Trophoblast cell (in vitro differentiated cells and primary cell): ENCODE data around the gene FSTL4.

Experiments used
- DNase-seq, 2 donors: peaks; one replicate each; pipeline ENCODE4 v3.0.0-alpha.2; 2016
- H2AFZ ChIP-seq: 2 replicates; pipeline ENCODE4 v1.6.1; 2013; ENCODE audit warnings: low read length, moderate library complexity, mild to moderate bottlenecking; ENCODE audit not compliant: insufficient read depth, poor library complexity
- H2AK5ac ChIP-seq: 2 replicates; pipeline ENCODE4 v1.6.1; 2013; ENCODE audit warnings: mild to moderate bottlenecking, low read length
- H2BK120ac ChIP-seq: 2 replicates; pipeline ENCODE4 v1.6.1; 2013; ENCODE audit warnings: low read length, mild to moderate bottlenecking, moderate library complexity; ENCODE audit not compliant: insufficient read depth, poor library complexity
- H2BK12ac ChIP-seq: 2 replicates; pipeline ENCODE4 v1.6.1; 2013; ENCODE audit warnings: mild to moderate bottlenecking, low read length, moderate library complexity
- H2BK5ac ChIP-seq: 2 replicates; pipeline ENCODE4 v1.6.1; 2013; ENCODE audit warnings: low read length, low read depth, moderate library complexity, mild to moderate bottlenecking; ENCODE audit not compliant: poor library complexity
- H3K14ac ChIP-seq: 2 replicates; pipeline ENCODE4 v1.6.1; 2013; ENCODE audit warnings: mild to moderate bottlenecking, low read length
- H3K18ac ChIP-seq: 2 replicates; pipeline ENCODE4 v1.6.1; 2013; ENCODE audit warnings: mild to moderate bottlenecking, low read length
- H3K23ac ChIP-seq: 2 replicates; pipeline ENCODE4 v1.6.1; 2013; ENCODE audit warnings: low read length
- H3K27ac ChIP-seq: 2 replicates; pipeline ENCODE4 v1.5.1; 2013; ENCODE audit warnings: low read depth, mild to moderate bottlenecking, inconsistent platforms, low read length, moderate library complexity
- H3K27me3 ChIP-seq: 2 replicates; pipeline ENCODE4 v1.6.1; 2013; ENCODE audit warnings: inconsistent platforms, mild to moderate bottlenecking, low read length, moderate library complexity; ENCODE audit not compliant: insufficient read depth
- H3K36me3 ChIP-seq, 2 experiments: 1 replicate in 1 of 2; 2 replicates in 1 of 2; pipeline ENCODE4 v1.6.1; 2013; ENCODE audit warnings: low read length in 2 of 2, mild to moderate bottlenecking in 2 of 2, moderate library complexity in 1 of 2; ENCODE audit not compliant: insufficient read depth in 2 of 2, control insufficient read depth in 1 of 2
- H3K4ac ChIP-seq: 2 replicates; pipeline ENCODE4 v1.6.1; 2013; ENCODE audit warnings: low read depth, mild to moderate bottlenecking, low read length, moderate library complexity
- H3K4me1 ChIP-seq, 2 experiments: 1 replicate in 1 of 2; 2 replicates in 1 of 2; pipeline ENCODE4 v1.6.1; 2013; ENCODE audit warnings: low read length in 2 of 2, mild to moderate bottlenecking in 2 of 2, moderate library complexity in 1 of 2; ENCODE audit not compliant: insufficient read depth in 2 of 2, control insufficient read depth in 1 of 2
- H3K4me2 ChIP-seq: 2 replicates; pipeline ENCODE4 v1.6.1; 2013; ENCODE audit warnings: inconsistent platforms, mild to moderate bottlenecking, low read length, moderate library complexity
- H3K4me3 ChIP-seq: 2 replicates; pipeline ENCODE4 v1.5.1; 2013; ENCODE audit warnings: mild to moderate bottlenecking, low read depth, low read length, inconsistent platforms
- H3K79me1 ChIP-seq: one replicate; pipeline ENCODE4 v1.6.1; 2013; ENCODE audit warnings: low read length
- H3K79me2 ChIP-seq: 2 replicates; pipeline ENCODE4 v1.6.1; 2013; ENCODE audit warnings: low read length, mild to moderate bottlenecking; ENCODE audit not compliant: control insufficient read depth, insufficient read depth, poor library complexity
- H3K9ac ChIP-seq: 2 replicates; pipeline ENCODE4 v1.6.1; 2013; ENCODE audit warnings: mild to moderate bottlenecking, low read length
- H3K9me3 ChIP-seq: 2 replicates; pipeline ENCODE4 v1.6.1; 2013; ENCODE audit warnings: low read depth, mild to moderate bottlenecking, control low read depth, inconsistent platforms, low read length; ENCODE audit not compliant: insufficient read depth
- H4K12ac ChIP-seq: 2 replicates; pipeline ENCODE4 v1.6.1; 2013; ENCODE audit warnings: low read depth, mild to moderate bottlenecking, low read length, moderate library complexity
- H4K8ac ChIP-seq: 2 replicates; pipeline ENCODE4 v1.6.1; 2013; ENCODE audit warnings: low read depth, mild to moderate bottlenecking, low read length, moderate library complexity
- H4K91ac ChIP-seq: one replicate; pipeline ENCODE4 v1.6.1; 2013; ENCODE audit warnings: low read depth, mild to moderate bottlenecking, low read length, moderate library complexity
- WGBS: extraction: QIAGEN DNeasy Blood & Tissue Kit; methylation state at CpG from one replicate; pipeline ENCODE4 v1.1.7; 2013; ENCODE audit warnings: missing lambda C conversion rate; ENCODE audit not compliant: insufficient read length, insufficient coverage; ENCODE audit errors: extremely low coverage; 5-methylcytosine and 5-hydroxymethylcytosine counted together

The FSTL4 gene

GRCh38 chr5:133371371-133372155 lies 240.8 kb downstream of the FSTL4 start:
- Histone ChIP-seq H3K14ac (no peak overlapping the region), H3K79me2 (no peaks in the 10 kb centered on the region), H2BK120ac (no peak overlapping the region), H3K9me3 (peaks cover 2% of the 10 kb centered on the region), H3K36me3 (no peaks in the 10 kb centered on the region), H3K4ac (no peak overlapping the region), H3K79me1 (no peaks in the 10 kb centered on the region), H3K27me3 (no peaks in the 10 kb centered on the region), H4K8ac (no peak overlapping the region), H3K9ac (no peak overlapping the region), H2BK5ac (no peak overlapping the region), H3K4me1 (no peaks in the 10 kb centered on the region), H3K27ac (no peak overlapping the region), H3K4me2 (no peak overlapping the region), H2AK5ac (no peak overlapping the region), H3K23ac (no peak overlapping the region), H4K12ac (no peak overlapping the region), H4K91ac (no peak overlapping the region), H3K18ac (no peak overlapping the region), H2AFZ (no peak overlapping the region), H2BK12ac (no peak overlapping the region), H3K4me3 (no peak overlapping the region)
- peak in 1 of 2 donors; percentile 17 for DNase-seq
- no CpG with 5 or more reads among the region's 15 CpGs for WGBS

DNA sequence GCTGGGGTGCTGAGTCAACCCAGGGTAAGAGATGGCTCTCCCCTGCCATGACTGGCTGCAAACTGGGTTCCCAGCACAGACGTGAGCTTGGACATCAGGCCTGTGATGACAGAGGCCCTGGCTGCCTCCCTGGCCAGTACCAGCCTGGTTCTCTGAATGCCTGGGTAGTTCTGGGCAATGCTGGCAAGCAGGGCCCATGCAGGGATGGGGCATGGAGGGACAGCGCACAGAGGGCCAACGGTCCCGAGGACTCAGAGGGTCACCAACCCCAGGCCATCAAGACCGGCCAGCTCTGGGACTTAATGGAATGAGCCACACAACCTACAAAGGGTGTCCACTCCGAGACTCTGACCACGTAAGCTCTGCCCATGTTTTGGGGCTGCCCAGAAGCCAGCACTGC lies 241.4 kb downstream of the FSTL4 start:
- Histone ChIP-seq H3K27ac (no peak overlapping the region), H2AK5ac (no peak overlapping the region), H3K27me3 (no peaks in the 10 kb centered on the region), H3K36me3 (no peaks in the 10 kb centered on the region), H3K23ac (no peak overlapping the region), H3K4me1 (no peaks in the 10 kb centered on the region), H3K79me1 (no peaks in the 10 kb centered on the region), H3K4me2 (no peak overlapping the region), H3K9ac (no peak overlapping the region), H4K91ac (no peak overlapping the region), H4K12ac (no peak overlapping the region), H4K8ac (no peak overlapping the region), H2AFZ (no peak overlapping the region), H2BK12ac (no peak overlapping the region), H2BK5ac (no peak overlapping the region), H3K4me3 (no peak overlapping the region), H3K4ac (no peak overlapping the region), H3K79me2 (no peaks in the 10 kb centered on the region), H2BK120ac (no peak overlapping the region), H3K18ac (no peak overlapping the region), H3K9me3 (peaks cover 2% of the 10 kb centered on the region), H3K14ac (no peak overlapping the region)
- no peak for DNase-seq
- no CpG with 5 or more reads among the region's 7 CpGs for WGBS

GRCh38 chr5:133370036-133370831 lies 242.1 kb downstream of the FSTL4 start:
- no peak overlapping the region for H4K91ac ChIP-seq
- H3K36me3 ChIP-seq = no peaks in the 10 kb centered on the region
- H2BK5ac ChIP-seq = no peak overlapping the region
- H4K8ac ChIP-seq = no peak overlapping the region
- H3K27ac ChIP-seq = no peak overlapping the region
- H4K12ac ChIP-seq = no peak overlapping the region
- H3K14ac ChIP-seq = no peak overlapping the region
- H3K4me2 ChIP-seq = no peak overlapping the region
- WGBS = no CpG with 5 or more reads among the region's 8 CpGs
- H2BK120ac ChIP-seq = no peak overlapping the region
- no peak overlapping the region for H3K23ac ChIP-seq
- H3K4me3 ChIP-seq = no peak overlapping the region
- H3K18ac ChIP-seq = no peak overlapping the region
- no peaks in the 10 kb centered on the region for H3K27me3 ChIP-seq
- no peak overlapping the region for H3K4ac ChIP-seq
- no peak overlapping the region for H3K9ac ChIP-seq
- H2BK12ac ChIP-seq = no peak overlapping the region
- no peak overlapping the region for H2AFZ ChIP-seq
- peaks cover 2% of the 10 kb centered on the region for H3K9me3 ChIP-seq
- H3K79me1 ChIP-seq = no peaks in the 10 kb centered on the region
- H3K4me1 ChIP-seq = no peaks in the 10 kb centered on the region
- no peak overlapping the region for H2AK5ac ChIP-seq
- no peak for DNase-seq
- H3K79me2 ChIP-seq = no peaks in the 10 kb centered on the region

- Histone ChIP-seq H2BK5ac (no peak overlapping the region), H2BK120ac (no peak overlapping the region), H2AK5ac (no peak overlapping the region), H3K18ac (no peak overlapping the region), H2AFZ (no peak overlapping the region), H3K4me3 (no peak overlapping the region), H3K23ac (no peak overlapping the region), H4K91ac (no peak overlapping the region), H3K4ac (no peak overlapping the region), H3K27ac (no peak overlapping the region), H3K9ac (no peak overlapping the region), H3K9me3 (peaks cover 2% of the 10 kb centered on the region), H3K79me2 (no peaks in the 10 kb centered on the region), H3K36me3 (no peaks in the 10 kb centered on the region), H3K4me2 (no peak overlapping the region), H3K14ac (no peak overlapping the region), H3K27me3 (no peaks in the 10 kb centered on the region), H4K12ac (no peak overlapping the region), H3K4me1 (no peaks in the 10 kb centered on the region), H4K8ac (no peak overlapping the region), H3K79me1 (no peaks in the 10 kb centered on the region), H2BK12ac (no peak overlapping the region)
- WGBS = no CpG with 5 or more reads among the region's 7 CpGs
- DNase-seq = no peak
These were observed 243.2 kb downstream of the FSTL4 start for GRCh38 chr5:133368916-133369783.
